HEK293 (cell line): ENCODE measurements around the gene AFG3L2.

Experiments
- CTCF ChIA-PET: fragments of 350-600 bp; formaldehyde crosslinking; extraction: SDS; loops from one replicate; lab custom pipeline; 2021; ENCODE audit warnings: antibody characterized with exemption; lab: Yijun Ruan, JAX
- POLR2A ChIA-PET: fragments of 300-600 bp; formaldehyde crosslinking; extraction: SDS; loops from one replicate; lab custom pipeline; 2020; ENCODE audit warnings: antibody characterized with exemption, inconsistent platforms; lab: Yijun Ruan, JAX
- H3K27ac ChIP-seq: fragments of 200-500 bp; sonication (Bioruptor generic); 2 replicates; pipeline ENCODE4 v1.5.1; 2014; ENCODE audit warnings: low read depth, low read length, control low read depth, inconsistent platforms; ENCODE audit errors: extremely low read depth
- H3K36me3 ChIP-seq, 2 experiments: fragments of 200-500 bp in 1 of 2; sonication (Bioruptor generic) in 1 of 2; 1 replicate in 1 of 2; 2 replicates in 1 of 2; pipeline ENCODE4 v1.5.1; 2014 to 2017; ENCODE audit warnings: inconsistent platforms in 2 of 2, low read length in 2 of 2; ENCODE audit not compliant: control insufficient read depth in 2 of 2, insufficient read depth in 1 of 2
- H3K4me1 ChIP-seq: fragments of 200-500 bp; sonication (Bioruptor generic); 2 replicates; pipeline ENCODE4 v1.5.1; 2014; ENCODE audit warnings: mild to moderate bottlenecking, low read length, inconsistent platforms; ENCODE audit not compliant: control insufficient read depth, insufficient read depth
- H3K4me3 ChIP-seq: 2 replicates; pipeline ENCODE4 v1.5.1; 2011; ENCODE audit warnings: low read depth, mild to moderate bottlenecking, control low read depth, low read length, moderate library complexity
- H3K9me3 ChIP-seq: fragments of 200-500 bp; sonication (Bioruptor generic); 2 replicates; pipeline ENCODE4 v1.5.1; 2014; ENCODE audit warnings: low read depth, low read length, inconsistent platforms; ENCODE audit not compliant: control insufficient read depth, insufficient read depth
- PRDM10 ChIP-seq: fragments of 450-650 bp; formaldehyde crosslinking; IDR thresholded peaks from 2 replicates; pipeline ENCODE4 v1.5.1; 2016; ENCODE audit warnings: missing biosample characterization, missing genetic modification characterization
- TRIM28 ChIP-seq: IDR thresholded peaks from 2 replicates; pipeline ENCODE4 v1.6.1; 2011; ENCODE audit warnings: low read length, control low read depth, borderline replicate concordance
- ZBTB8A ChIP-seq: fragments of 450-650 bp; formaldehyde crosslinking; IDR thresholded peaks from 2 replicates; pipeline ENCODE4 v1.5.1; 2016; ENCODE audit warnings: missing biosample characterization, missing genetic modification characterization
- ZFP3 ChIP-seq: fragments of 450-650 bp; formaldehyde crosslinking; IDR thresholded peaks from 2 replicates; pipeline ENCODE4 v1.5.1; 2016; ENCODE audit warnings: low read depth, missing biosample characterization, missing genetic modification characterization
- ZNF24 ChIP-seq: fragments of 450-650 bp; formaldehyde crosslinking; IDR thresholded peaks from 2 replicates; pipeline ENCODE4 v1.5.1; 2016; ENCODE audit warnings: missing biosample characterization, missing genetic modification characterization
- ZNF513 ChIP-seq: fragments of 450-650 bp; IDR thresholded peaks from 2 replicates; pipeline ENCODE4 v1.5.1; 2018; ENCODE audit warnings: missing biosample characterization, missing genetic modification characterization
- ZNF514 ChIP-seq: fragments of 450-650 bp; formaldehyde crosslinking; IDR thresholded peaks from 2 replicates; pipeline ENCODE4 v1.5.1; 2016; ENCODE audit warnings: missing biosample characterization, missing genetic modification characterization
- ZNF548 ChIP-seq: fragments of 450-650 bp; formaldehyde crosslinking; IDR thresholded peaks from 2 replicates; pipeline ENCODE4 v1.5.1; 2016; ENCODE audit warnings: missing biosample characterization, missing genetic modification characterization
- ZNF555 ChIP-seq: fragments of 450-650 bp; formaldehyde crosslinking; conservative IDR thresholded peaks from 2 replicates; pipeline ENCODE4 v1.5.1; 2017; ENCODE audit warnings: missing biosample characterization, mild to moderate bottlenecking, missing genetic modification characterization, inconsistent platforms
- ZNF560 ChIP-seq: fragments of 450-650 bp; formaldehyde crosslinking; IDR thresholded peaks from 2 replicates; pipeline ENCODE4 v1.5.1; 2017; ENCODE audit warnings: missing biosample characterization, missing genetic modification characterization, borderline replicate concordance
- ZNF624 ChIP-seq: fragments of 450-650 bp; formaldehyde crosslinking; IDR thresholded peaks from 2 replicates; pipeline ENCODE4 v1.5.1; 2017; ENCODE audit warnings: missing biosample characterization, missing genetic modification characterization
- ZNF677 ChIP-seq: fragments of 450-650 bp; IDR thresholded peaks from 2 replicates; pipeline ENCODE4 v1.5.0; 2018; ENCODE audit warnings: missing biosample characterization, mild to moderate bottlenecking, missing genetic modification characterization, moderate library complexity
- TF ChIP-seq, protein P1 (sequence below): fragments of 450-650 bp; formaldehyde crosslinking; IDR thresholded peaks from 2 replicates; pipeline ENCODE4 v1.5.1; 2016; ENCODE audit warnings: missing biosample characterization, missing genetic modification characterization
- TF ChIP-seq, protein P2 (sequence below): fragments of 450-650 bp; formaldehyde crosslinking; IDR thresholded peaks from 2 replicates; pipeline ENCODE4 v1.5.1; 2017; ENCODE audit warnings: missing biosample characterization, missing genetic modification characterization
- TF ChIP-seq, protein P3 (sequence below): fragments of 450-650 bp; formaldehyde crosslinking; IDR thresholded peaks from 2 replicates; pipeline ENCODE4 v1.5.1; 2016; ENCODE audit warnings: missing biosample characterization, missing genetic modification characterization
- TF ChIP-seq, protein P4 (sequence below): fragments of 450-650 bp; formaldehyde crosslinking; IDR thresholded peaks from 2 replicates; pipeline ENCODE4 v1.5.1; 2017; ENCODE audit warnings: missing biosample characterization, missing genetic modification characterization

Gene AFG3L2

GRCh38 chr18:12304351-12305210, 72.4 kb downstream of the AFG3L2 start:
- H3K27ac ChIP-seq: no peak overlapping the region
- ChIA-PET CTCF (no interaction called here), POLR2A (interaction anchor here (0.5 kb wide), 1 partner anchor 33 kb away, joined by 7 read pairs; no protein-coding TSS in a partner anchor)

More at GRCh38 chr18:12304351-12305210, 72.4 kb downstream of the AFG3L2 start:
- H3K9me3 ChIP-seq: no peaks in the 10 kb centered on the region
- H3K4me3 ChIP-seq: no peak overlapping the region
- peaks cover 0 to 3% of the 10 kb centered on the region in 2 experiments; a peak in 1 of 3 replicates for H3K36me3 ChIP-seq
- no peak for TF ChIP-seq ZNF555 (tag by site-specific recombination)
- TF ChIP-seq ZNF560 (tag by site-specific recombination): no peak
- no peak for TF ChIP-seq ZNF514 (tag by site-specific recombination)
- peak; percentile 45; the same call in 1 of the 2 replicates for TF ChIP-seq ZBTB8A (tag by site-specific recombination)
- no peak for TF ChIP-seq TRIM28
- 0 out of 2 replicates have a peak, but pooled peaks have one; percentile 15 for TF ChIP-seq PRDM10 (tag by site-specific recombination)
- TF ChIP-seq ZNF24 (tag by site-specific recombination): no peak
- TF ChIP-seq, protein P1, sequence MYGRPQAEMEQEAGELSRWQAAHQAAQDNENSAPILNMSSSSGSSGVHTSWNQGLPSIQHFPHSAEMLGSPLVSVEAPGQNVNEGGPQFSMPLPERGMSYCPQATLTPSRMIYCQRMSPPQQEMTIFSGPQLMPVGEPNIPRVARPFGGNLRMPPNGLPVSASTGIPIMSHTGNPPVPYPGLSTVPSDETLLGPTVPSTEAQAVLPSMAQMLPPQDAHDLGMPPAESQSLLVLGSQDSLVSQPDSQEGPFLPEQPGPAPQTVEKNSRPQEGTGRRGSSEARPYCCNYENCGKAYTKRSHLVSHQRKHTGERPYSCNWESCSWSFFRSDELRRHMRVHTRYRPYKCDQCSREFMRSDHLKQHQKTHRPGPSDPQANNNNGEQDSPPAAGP (tag by site-specific recombination): no peak
- TF ChIP-seq ZNF624 (tag by site-specific recombination): no peak
- TF ChIP-seq, protein P2, sequence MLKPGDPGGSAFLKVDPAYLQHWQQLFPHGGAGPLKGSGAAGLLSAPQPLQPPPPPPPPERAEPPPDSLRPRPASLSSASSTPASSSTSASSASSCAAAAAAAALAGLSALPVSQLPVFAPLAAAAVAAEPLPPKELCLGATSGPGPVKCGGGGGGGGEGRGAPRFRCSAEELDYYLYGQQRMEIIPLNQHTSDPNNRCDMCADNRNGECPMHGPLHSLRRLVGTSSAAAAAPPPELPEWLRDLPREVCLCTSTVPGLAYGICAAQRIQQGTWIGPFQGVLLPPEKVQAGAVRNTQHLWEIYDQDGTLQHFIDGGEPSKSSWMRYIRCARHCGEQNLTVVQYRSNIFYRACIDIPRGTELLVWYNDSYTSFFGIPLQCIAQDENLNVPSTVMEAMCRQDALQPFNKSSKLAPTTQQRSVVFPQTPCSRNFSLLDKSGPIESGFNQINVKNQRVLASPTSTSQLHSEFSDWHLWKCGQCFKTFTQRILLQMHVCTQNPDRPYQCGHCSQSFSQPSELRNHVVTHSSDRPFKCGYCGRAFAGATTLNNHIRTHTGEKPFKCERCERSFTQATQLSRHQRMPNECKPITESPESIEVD: no peak
- no peak for TF ChIP-seq ZNF513 (tag by site-specific recombination)
- TF ChIP-seq, protein P3, sequence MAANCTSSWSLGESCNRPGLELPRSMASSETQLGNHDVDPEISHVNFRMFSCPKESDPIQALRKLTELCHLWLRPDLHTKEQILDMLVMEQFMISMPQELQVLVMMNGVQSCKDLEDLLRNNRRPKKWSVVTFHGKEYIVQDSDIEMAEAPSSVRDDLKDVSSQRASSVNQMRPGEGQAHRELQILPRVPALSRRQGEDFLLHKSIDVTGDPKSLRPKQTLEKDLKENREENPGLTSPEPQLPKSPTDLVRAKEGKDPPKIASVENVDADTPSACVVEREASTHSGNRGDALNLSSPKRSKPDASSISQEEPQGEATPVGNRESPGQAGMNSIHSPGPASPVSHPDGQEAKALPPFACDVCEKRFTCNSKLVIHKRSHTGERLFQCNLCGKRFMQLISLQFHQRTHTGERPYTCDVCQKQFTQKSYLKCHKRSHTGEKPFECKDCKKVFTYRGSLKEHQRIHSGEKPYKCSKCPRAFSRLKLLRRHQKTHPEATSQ: no peak
- TF ChIP-seq, protein P4, sequence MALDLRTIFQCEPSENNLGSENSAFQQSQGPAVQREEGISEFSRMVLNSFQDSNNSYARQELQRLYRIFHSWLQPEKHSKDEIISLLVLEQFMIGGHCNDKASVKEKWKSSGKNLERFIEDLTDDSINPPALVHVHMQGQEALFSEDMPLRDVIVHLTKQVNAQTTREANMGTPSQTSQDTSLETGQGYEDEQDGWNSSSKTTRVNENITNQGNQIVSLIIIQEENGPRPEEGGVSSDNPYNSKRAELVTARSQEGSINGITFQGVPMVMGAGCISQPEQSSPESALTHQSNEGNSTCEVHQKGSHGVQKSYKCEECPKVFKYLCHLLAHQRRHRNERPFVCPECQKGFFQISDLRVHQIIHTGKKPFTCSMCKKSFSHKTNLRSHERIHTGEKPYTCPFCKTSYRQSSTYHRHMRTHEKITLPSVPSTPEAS: no peak
- no peak for TF ChIP-seq ZNF677 (tag by site-specific recombination)
- TF ChIP-seq ZFP3 (tag by site-specific recombination): no peak
- TF ChIP-seq ZNF548 (tag by site-specific recombination): no peak
- no peaks in the 10 kb centered on the region for H3K4me1 ChIP-seq
